Activated CD4-positive, CD25-positive, alpha-beta regulatory T cell (primary cell): ENCODE measurements around the gene ABCA2.
"Not testable (repeated sequence)": the region's sequence is repeated elsewhere in the genome, so short reads cannot be mapped to it uniquely, and the experiment has no call there.

ENCODE experiments used
- DNase-seq, 4 experiments: peaks; one replicate each; lab custom pipeline; 2025; lab: John Stamatoyannopoulos, UW

ABCA2 gene

GRCh38 chr9:137046088-137046787, 18.2 kb upstream of the ABCA2 start, which contains the start of gene NPDC1:
Gene NPDC1, minus strand, starts transcription at chr9:137046177. Its CDS starts 188 bp downstream, at chr9:137045989.
- DNase-seq, result peak; percentile 48 to 71 (median 63)

DNA sequence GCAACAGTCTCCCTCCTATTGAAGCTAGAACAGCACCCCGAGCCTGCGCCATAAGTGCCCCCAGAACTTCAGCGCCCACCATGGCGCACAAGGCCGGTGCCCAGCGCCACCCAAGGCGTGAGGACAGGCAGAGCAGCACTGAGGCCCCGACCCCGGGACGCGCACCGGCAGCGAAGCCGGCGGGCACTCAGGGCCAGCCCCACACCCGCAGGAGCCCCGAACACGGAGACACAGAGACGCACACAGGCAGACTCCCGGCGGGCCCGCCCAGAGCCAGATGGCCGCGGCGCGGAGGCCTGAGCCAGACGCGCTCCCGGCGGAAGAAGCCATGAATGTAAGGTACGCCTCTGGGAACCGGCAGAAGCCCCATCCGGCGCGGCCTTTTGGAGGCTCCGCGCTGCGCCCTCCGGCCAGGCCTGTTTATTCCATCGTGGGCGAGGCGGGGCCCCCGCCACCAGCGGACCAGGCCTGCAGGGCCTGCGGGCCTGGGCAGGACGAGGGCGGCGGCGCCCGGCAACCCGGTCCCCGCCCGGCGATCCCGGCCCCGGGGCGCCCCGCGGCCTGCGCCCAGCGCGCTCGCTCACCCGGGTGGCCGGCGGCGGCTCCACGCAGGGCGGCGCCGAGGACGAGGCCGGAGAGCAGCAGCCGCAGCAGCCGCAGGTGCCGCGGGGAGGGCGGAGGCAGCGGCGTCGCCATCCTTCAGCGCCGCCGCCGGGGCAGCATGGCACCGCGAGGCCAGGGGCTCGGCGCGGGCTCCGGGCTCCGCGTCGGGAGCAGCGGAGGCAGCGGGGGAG, 17.5 kb upstream of the ABCA2 start:
- DNase-seq, result no peak

DNA sequence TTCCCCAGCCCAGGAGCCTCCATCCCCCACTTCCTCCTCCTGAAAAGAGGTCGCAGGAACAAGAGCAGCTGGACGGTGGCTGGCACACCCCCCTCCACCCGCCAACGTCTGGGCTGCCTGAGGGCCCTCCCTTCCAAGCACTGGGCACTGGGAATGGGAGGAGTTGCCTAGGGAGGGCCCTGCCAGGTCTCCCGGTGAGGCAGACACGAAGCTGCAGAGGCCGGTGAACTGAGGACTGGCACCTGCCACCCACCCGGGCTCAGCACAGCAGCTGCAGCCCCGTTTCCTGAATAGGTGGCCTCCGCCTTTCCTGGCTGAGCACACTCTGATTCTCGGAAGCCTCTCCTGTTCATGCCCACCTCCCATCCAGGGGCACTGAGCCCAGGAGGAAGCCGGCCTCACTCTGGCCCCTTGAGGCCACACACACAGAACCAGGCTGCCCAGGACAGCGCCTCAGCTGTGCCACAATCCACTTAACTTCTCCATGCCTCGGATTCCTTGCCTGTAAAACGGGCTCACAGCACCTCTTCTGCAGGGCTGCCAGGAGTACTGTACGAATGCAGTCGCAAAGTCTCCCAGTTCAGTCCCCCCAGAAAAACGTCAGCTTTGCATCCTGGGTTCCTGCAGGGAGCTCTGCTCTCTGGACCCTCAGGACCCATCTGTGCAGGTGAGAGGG, 16.6 kb upstream of the ABCA2 start:
- no peak for DNase-seq

DNA sequence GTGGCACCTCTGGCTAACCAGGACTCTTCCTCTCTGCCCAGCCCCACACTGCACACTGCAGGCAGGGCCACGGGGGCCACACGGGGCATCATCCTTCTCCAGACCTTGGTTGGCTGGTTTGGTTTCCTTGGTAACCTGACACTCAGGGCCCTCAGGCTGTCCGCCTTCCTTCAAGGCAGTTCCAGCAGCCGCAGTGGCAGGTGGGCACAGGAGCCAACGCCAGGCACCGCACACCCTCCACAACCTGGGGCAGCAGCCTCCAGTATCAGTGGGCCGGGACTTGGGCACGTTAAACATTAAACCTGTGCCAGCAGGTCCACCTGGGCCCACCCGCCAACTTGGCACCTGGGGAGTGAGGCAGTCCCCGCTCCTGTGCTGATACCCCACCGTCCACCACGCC, 16.0 kb upstream of the ABCA2 start:
- DNase-seq, result no peak

GRCh38 chr9:137042751-137043727, 15.0 kb upstream of the ABCA2 start:
- DNase-seq, result no peak

DNA sequence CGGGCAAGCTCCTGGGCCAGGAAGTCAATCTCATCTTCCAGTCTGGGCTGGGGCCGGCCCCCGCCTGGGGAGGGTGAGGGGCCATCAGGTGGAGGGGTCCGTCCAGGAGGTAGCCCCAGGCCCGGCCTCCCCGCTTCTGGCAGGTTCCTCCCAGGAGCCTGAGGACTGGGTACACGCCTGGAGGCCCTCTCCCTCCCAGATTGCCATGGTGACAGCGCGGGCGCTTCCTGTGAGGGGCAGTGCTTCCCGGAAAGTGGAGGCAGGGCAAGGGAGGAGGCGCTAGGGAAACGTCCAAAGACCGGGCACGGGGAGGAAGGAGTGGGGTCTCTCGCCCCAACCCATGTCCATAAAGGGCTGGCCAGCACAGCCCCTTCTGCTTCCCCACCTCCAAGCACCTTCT, 13.1 kb upstream of the ABCA2 start:
- no peak for DNase-seq

DNA sequence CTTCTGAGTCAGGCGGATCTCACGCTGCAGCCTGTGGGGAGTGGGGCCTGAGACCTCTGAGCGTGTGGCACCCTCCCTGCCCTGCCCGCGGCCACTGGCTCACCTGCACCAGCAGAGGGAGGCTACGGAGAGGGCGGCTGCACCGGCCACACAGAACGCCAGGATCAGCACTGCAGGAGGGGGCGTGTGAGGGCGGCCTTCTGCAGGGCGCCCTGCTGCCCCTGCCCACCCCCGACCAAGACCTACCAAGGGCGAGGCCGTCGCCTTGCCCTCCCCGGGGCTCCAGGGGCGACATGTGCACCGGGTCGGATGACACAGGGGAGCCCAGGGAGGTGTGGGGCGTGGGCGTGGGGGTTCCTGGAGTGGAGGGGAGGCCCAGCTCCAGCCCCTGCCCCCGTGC, 12.5 kb upstream of the ABCA2 start:
- no peak for DNase-seq

DNA sequence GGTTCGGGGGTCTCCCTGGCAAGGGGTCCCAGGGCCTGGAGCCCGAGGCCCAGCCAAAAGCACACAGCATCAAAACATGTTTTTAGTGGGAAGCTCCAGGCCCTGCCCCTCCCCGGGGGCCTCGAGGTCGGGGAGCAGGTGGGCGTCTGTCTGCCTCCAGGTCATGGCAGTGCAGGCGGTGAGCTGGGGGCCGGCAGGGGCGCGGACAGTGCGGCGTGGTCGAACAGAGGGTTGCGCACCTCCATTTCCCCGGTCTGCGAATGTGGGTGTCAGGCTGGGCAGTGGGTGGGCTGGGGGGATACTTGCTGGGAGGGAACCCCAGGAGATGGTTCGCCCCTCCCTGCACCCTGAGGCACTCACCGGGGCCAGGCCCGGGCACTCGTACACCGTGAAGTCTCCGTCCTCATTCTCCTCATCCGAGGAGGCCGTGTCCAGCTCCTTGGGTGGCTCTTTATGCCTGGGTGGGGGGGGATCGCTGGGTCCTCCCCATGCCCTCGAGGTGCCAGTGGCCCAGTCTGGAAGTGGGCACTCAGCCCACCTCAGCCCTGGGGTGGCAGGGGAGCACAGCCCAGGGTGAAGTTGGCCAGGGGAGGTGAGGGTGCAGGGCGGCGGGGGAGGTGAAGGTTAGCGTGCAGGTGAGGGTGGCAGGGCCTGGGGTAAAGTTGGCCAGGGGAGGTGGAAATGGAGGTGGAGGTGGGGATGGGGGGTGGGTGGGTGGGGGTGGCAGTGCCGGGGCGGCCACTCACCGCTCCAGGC, 11.8 kb upstream of the ABCA2 start:
- no peak for DNase-seq

GRCh38 chr9:137038916-137039315, 10.9 kb upstream of the ABCA2 start:
- DNase-seq, result no peak

DNA sequence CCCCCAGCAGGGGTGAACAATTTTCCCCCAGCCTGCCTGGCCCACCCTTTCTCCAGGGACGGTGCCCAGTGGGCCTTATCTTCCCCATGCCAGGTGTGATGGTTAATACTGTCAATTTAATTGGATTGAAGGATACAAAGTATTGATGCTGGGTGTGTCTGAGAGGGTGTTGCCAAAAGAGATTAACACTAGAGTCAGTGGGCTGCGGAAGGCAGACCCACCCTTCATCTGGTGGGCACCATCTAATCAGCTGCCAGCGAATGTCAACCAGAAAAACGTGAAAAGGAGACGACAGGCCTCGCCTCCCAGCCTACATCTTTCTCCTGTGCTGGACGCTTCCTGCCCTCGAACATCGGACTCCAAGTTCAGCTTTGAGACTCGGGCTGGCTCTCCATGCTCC, 9.4 kb upstream of the ABCA2 start:
- no peak for DNase-seq

DNA sequence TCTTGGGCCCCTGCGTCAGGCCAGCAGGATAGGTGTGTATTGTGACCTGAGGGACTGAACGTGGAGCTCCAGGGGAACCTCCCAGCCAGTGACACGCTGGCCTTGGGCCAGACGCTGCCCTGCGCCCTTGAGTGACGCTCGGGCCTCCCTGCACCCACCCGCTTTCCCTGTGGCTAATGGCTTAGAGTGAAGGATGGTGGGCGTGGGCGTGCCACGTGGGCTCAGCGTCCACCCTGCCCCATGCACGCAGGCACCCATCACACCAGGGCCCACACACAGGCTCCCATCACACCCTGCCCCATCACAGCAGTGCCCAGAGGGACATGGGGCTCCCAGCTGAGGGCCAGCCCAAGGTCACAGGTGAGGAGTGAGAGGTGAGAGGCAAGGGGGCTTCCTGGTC, 9.0 kb upstream of the ABCA2 start:
- DNase-seq, result no peak

DNA sequence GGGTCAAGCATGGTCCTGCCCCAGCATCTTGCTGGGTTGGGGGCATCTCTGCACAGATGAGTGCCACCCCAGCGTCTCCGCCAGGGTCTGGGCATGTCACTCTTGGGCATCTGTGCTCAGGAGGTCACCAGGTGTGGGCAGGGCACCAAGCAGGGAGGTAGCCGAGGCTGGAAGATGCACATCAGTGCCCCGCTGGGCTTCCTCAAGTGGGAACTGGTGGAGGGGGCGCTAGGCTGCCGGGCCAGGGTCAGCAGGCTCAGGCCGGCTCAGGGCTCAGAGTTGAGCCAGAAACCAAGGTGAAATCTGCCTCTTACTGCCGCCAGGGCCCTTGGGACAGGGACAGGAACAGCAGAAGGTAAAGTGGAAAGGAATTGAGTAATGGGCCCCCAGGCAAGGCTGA, 7.9 kb upstream of the ABCA2 start:
- DNase-seq, result no peak

DNA sequence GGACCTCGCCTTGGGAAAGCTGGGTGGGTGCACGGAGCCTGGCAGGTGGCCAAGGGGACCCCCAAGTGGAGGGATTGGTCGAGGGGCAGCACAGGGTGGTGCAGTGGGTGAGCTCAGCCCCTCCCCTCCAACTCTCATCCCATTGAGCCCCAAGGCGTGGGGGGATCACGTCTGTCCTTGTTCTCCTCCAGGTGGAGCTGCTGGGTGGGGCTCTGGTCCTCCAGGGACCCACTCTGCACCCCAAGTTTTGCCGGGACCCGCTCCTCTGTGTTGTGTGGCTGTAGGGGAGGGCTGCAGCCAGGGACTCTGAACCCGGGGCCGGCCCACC, 7.4 kb upstream of the ABCA2 start:
- DNase-seq, result no peak

- peak; percentile 66 to 83 (median 77) for DNase-seq
These were observed 6.9 kb upstream of the ABCA2 start for GRCh38 chr9:137034709-137035506.

DNA sequence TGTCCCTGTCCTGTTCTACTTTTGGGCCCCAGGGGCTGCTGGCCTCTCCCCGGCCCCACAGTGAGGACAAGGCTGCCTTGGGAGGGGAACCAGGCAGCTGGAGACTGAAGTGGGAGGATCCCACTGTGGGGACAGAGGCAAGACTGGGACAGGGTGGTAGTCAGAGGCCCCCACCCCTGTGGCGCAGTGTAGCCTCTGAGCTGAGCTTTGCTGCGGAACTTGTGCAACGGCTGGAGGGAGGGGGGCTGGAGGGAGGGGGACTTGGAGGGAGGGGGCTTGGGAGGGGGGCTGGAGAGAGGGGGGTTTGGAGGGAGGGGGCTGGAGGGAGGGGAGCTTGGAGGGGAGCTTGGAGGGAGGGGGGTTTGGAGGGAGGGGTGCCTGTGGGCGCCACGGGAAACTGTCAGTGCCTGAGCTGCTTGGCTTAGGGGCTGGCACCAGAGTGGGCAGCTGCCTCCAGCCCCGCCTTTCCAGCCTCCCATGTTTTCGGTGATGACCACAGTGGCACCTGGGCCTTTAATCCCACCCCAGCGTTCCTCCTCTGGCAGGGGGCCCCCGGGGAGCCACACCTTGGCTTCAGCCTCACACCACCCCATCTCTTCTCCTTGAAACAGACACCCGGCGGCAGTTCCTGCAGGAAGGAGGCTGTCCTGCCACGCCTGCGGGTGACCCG, 6.1 kb upstream of the ABCA2 start:
- no peak for DNase-seq

DNA sequence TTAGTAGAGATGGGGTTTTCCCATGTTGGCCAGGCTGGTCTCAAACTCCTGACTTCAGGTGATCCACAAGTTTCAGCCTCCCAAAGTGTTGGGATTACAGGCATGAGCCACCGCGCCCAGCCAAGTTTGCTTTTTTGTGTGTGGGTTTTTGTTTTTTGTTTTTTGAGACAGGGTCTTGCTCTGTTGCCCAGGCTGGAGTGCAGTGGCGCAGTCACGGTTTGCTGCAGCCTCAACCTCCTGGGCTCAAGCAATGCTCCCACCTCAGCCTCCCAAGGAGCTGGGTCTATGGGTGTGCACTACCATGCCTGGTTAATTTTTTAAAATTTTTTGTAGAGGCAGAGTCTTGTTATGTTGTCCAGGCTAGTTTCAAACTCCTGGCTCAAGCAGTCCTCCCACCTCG, 5.4 kb upstream of the ABCA2 start:
- not testable (repeated sequence) for DNase-seq

- DNase-seq, result no peak
These were observed 4.8 kb upstream of the ABCA2 start for GRCh38 chr9:137032858-137033257.

GRCh38 chr9:137031904-137032640, 4.0 kb upstream of the ABCA2 start, which contains the start of gene FUT7:
Gene FUT7, minus strand, starts transcription at chr9:137032088. Its CDS starts 97 bp downstream, at chr9:137031991.
- no peak for DNase-seq
